GM19193 (cell line): ENCODE results near the gene ARHGEF28.

ENCODE experiments used
- POLR2A ChIP-seq: IDR thresholded peaks from 4 replicates; pipeline ENCODE4 v1.6.1; 2011; ENCODE audit not compliant: insufficient read depth, insufficient read length; ENCODE audit errors: extremely low read depth

Gene ARHGEF28

GRCh38 chr5:73964352-73964865 lies 338.4 kb downstream of the ARHGEF28 start:
- no peak for TF ChIP-seq POLR2A

GRCh38 chr5:73966451-73966850 lies 340.5 kb downstream of the ARHGEF28 start:
- no peak for TF ChIP-seq POLR2A

GRCh38 chr5:73967347-73967746 lies 341.4 kb downstream of the ARHGEF28 start:
- no peak for TF ChIP-seq POLR2A

- no peak for TF ChIP-seq POLR2A
These were observed 342.2 kb downstream of the ARHGEF28 start for GRCh38 chr5:73968246-73968645.

GRCh38 chr5:73968729-73969128 lies 342.7 kb downstream of the ARHGEF28 start:
- no peak for TF ChIP-seq POLR2A

- TF ChIP-seq POLR2A, result no peak
These were observed 343.4 kb downstream of the ARHGEF28 start for GRCh38 chr5:73969195-73970036.

GRCh38 chr5:73971326-73971725 lies 345.3 kb downstream of the ARHGEF28 start:
- no peak for TF ChIP-seq POLR2A

GRCh38 chr5:73973135-73973534 lies 347.1 kb downstream of the ARHGEF28 start:
- no peak for TF ChIP-seq POLR2A

GRCh38 chr5:73974871-73975360 lies 348.9 kb downstream of the ARHGEF28 start:
- no peak for TF ChIP-seq POLR2A

GRCh38 chr5:73975845-73976244 lies 349.8 kb downstream of the ARHGEF28 start:
- TF ChIP-seq POLR2A, result no peak

- no peak for TF ChIP-seq POLR2A
These were observed 351.1 kb downstream of the ARHGEF28 start for GRCh38 chr5:73977146-73977545.

GRCh38 chr5:73979321-73979720 lies 353.3 kb downstream of the ARHGEF28 start:
- TF ChIP-seq POLR2A, result no peak

- no peak for TF ChIP-seq POLR2A
These were observed 355.7 kb downstream of the ARHGEF28 start for GRCh38 chr5:73981704-73982103.

GRCh38 chr5:73983644-73984043 lies 357.6 kb downstream of the ARHGEF28 start:
- no peak for TF ChIP-seq POLR2A

GRCh38 chr5:73985145-73985544 lies 359.1 kb downstream of the ARHGEF28 start:
- TF ChIP-seq POLR2A, result no peak

GRCh38 chr5:73986729-73987128 lies 360.7 kb downstream of the ARHGEF28 start:
- no peak for TF ChIP-seq POLR2A
